Endothelial cell (in vitro differentiated cells): ENCODE data around the gene DIRAS3. TPM values are rescaled to one million over a fixed set of nuclear protein-coding genes. Genes with fewer than 3 reads are reported as not detected.

Experiments used
- DNase-seq: peaks from one replicate; pipeline ENCODE4 v3.0.0; 2021; ENCODE audit warnings: low spot score
- H3K27ac Mint-ChIP-seq: one replicate; pipeline ENCODE4 v1.8.0; 2021; ENCODE audit warnings: mixed read lengths, inconsistent platforms; ENCODE audit not compliant: unreplicated experiment
- H3K27me3 Mint-ChIP-seq: one replicate; pipeline ENCODE4 v1.8.0; 2021; ENCODE audit warnings: mild to moderate bottlenecking, moderate library complexity, mixed read lengths, inconsistent platforms; ENCODE audit not compliant: unreplicated experiment
- H3K36me3 Mint-ChIP-seq: one replicate; pipeline ENCODE4 v1.8.0; 2021; ENCODE audit warnings: mild to moderate bottlenecking, low read depth, mixed read lengths, inconsistent platforms; ENCODE audit not compliant: unreplicated experiment
- H3K4me1 Mint-ChIP-seq: one replicate; pipeline ENCODE4 v1.8.0; 2021; ENCODE audit warnings: mild to moderate bottlenecking, mixed read lengths, inconsistent platforms; ENCODE audit not compliant: unreplicated experiment
- H3K4me3 Mint-ChIP-seq: one replicate; pipeline ENCODE4 v1.8.0; 2021; ENCODE audit warnings: mild to moderate bottlenecking, mixed read lengths, inconsistent platforms; ENCODE audit not compliant: unreplicated experiment
- H3K9me3 Mint-ChIP-seq: one replicate; pipeline ENCODE4 v1.8.0; 2021; ENCODE audit warnings: mixed read lengths, inconsistent platforms; ENCODE audit not compliant: unreplicated experiment
- total RNA-seq: library from RNA; stranded (reverse); fragmentation: NEBNext Ultra II Directional; extraction: Animal tissue kit (Norgen Biotek cat#: 25700); gene quantifications from one replicate; pipeline ENCODE4 v1.2.1, GENCODE V29; 2021; ENCODE audit not compliant: unreplicated experiment
- TF ChIP-seq, protein P1 (sequence below): fragments of 200-600 bp; sonication (generic); IDR thresholded peaks from one replicate; pipeline ENCODE4 v1.5.0; 2021; ENCODE audit warnings: antibody characterized with exemption; ENCODE audit not compliant: unreplicated experiment

The DIRAS3 gene
- total RNA-seq, 1 donor from 2014 or later = 0.49 TPM

DNA sequence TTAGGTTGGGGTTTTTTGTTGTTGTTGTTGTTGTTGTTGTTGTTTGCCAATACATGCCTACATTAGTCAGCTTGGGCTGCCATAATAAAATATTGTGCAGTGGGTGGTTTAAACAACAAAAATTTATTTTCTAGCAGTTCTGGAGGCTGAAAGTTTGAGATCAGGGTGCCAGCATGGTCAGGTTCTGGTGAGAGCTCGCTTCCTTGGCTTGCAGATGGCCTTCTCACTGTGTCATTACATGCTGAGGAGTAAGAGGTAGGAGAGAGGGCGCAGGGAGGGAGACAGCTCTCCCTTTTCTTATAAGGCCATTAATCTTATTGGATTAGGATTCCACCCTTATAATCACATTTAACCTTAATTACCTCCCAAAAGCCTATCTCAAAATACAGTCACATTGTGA is 52.7 kb downstream of the DIRAS3 start:
- no peak overlapping the region for H3K4me3 Mint-ChIP-seq
- no peak for DNase-seq
- no peaks in the 10 kb centered on the region for H3K4me1 Mint-ChIP-seq
- peaks cover 3% of the 10 kb centered on the region for H3K36me3 Mint-ChIP-seq
- no peak overlapping the region for H3K27ac Mint-ChIP-seq
- no peaks in the 10 kb centered on the region for H3K27me3 Mint-ChIP-seq
- peaks cover 8% of the 10 kb centered on the region for H3K9me3 Mint-ChIP-seq
- TF ChIP-seq, protein P1, sequence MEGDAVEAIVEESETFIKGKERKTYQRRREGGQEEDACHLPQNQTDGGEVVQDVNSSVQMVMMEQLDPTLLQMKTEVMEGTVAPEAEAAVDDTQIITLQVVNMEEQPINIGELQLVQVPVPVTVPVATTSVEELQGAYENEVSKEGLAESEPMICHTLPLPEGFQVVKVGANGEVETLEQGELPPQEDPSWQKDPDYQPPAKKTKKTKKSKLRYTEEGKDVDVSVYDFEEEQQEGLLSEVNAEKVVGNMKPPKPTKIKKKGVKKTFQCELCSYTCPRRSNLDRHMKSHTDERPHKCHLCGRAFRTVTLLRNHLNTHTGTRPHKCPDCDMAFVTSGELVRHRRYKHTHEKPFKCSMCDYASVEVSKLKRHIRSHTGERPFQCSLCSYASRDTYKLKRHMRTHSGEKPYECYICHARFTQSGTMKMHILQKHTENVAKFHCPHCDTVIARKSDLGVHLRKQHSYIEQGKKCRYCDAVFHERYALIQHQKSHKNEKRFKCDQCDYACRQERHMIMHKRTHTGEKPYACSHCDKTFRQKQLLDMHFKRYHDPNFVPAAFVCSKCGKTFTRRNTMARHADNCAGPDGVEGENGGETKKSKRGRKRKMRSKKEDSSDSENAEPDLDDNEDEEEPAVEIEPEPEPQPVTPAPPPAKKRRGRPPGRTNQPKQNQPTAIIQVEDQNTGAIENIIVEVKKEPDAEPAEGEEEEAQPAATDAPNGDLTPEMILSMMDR = no peak

Other genes with a start within 250 kb of the DIRAS3 start
- 26.2 TPM for gene GNG12, start 217.2 kb downstream of the DIRAS3 start, total RNA-seq
- 99.6 TPM for gene WLS, start 181.9 kb upstream of the DIRAS3 start, total RNA-seq